GM23338 (cell line): ENCODE measurements around the gene NRF1. TPM values are rescaled to one million over a fixed set of nuclear protein-coding genes. Genes with fewer than 3 reads are reported as not detected.
A peak's percentile ranks its signal among the peaks of the same experiment; 100 is the strongest.

Experiments used
- ATAC-seq: fragments of 200-7000 bp; cut with Tn5 transposase; 3 replicates; pipeline ENCODE4 v1.9.1; 2020
- DNase-seq: peaks from one replicate; pipeline ENCODE4 v3.0.0-alpha.2; 2015; ENCODE audit warnings: low spot score
- H2AFZ ChIP-seq: fragments of 200-600 bp; sonication (generic); 2 replicates; pipeline ENCODE4 v1.8.0; 2016; ENCODE audit warnings: antibody characterized with exemption, mild to moderate bottlenecking, moderate library complexity
- H3F3A ChIP-seq: fragments of 200-600 bp; sonication (generic); replicated peaks from 2 replicates; pipeline ENCODE4 v1.8.0; 2017; ENCODE audit warnings: antibody characterized with exemption, mixed run types, low read depth
- H3K27ac ChIP-seq: fragments of 200-600 bp; sonication (generic); 2 replicates; pipeline ENCODE4 v1.6.1; 2016; ENCODE audit warnings: low read depth
- H3K27me3 ChIP-seq: fragments of 200-600 bp; sonication (generic); 2 replicates; pipeline ENCODE4 v1.8.0; 2016; ENCODE audit warnings: mild to moderate bottlenecking, mixed run types, moderate library complexity; ENCODE audit not compliant: insufficient read depth
- H3K36me3 ChIP-seq: fragments of 200-600 bp; sonication (generic); 2 replicates; pipeline ENCODE4 v1.8.0; 2016; ENCODE audit warnings: mild to moderate bottlenecking; ENCODE audit not compliant: insufficient read depth
- H3K4me1 ChIP-seq: fragments of 200-600 bp; sonication (generic); 2 replicates; pipeline ENCODE4 v1.8.0; 2016; ENCODE audit warnings: mild to moderate bottlenecking, moderate library complexity; ENCODE audit not compliant: insufficient read depth
- H3K4me2 ChIP-seq: fragments of 200-600 bp; sonication (generic); 2 replicates; pipeline ENCODE4 v1.7.1; 2017; ENCODE audit warnings: mixed run types
- H3K4me3 ChIP-seq: fragments of 200-600 bp; sonication (generic); 2 replicates; pipeline ENCODE4 v1.6.1; 2016; ENCODE audit warnings: mixed run types
- H3K79me2 ChIP-seq: fragments of 200-600 bp; sonication (generic); replicated peaks from 2 replicates; pipeline ENCODE4 v1.8.0; 2017; ENCODE audit warnings: mild to moderate bottlenecking; ENCODE audit not compliant: insufficient read depth
- H3K9me2 ChIP-seq: fragments of 200-600 bp; sonication (generic); 2 replicates; pipeline ENCODE4 v1.8.0; 2017; ENCODE audit not compliant: insufficient read depth
- H4K20me1 ChIP-seq: fragments of 200-600 bp; sonication (generic); replicated peaks from 2 replicates; pipeline ENCODE4 v1.8.0; 2017; ENCODE audit warnings: mild to moderate bottlenecking; ENCODE audit not compliant: insufficient read depth
- H3K27ac Mint-ChIP-seq: 2 replicates; pipeline ENCODE4 v1.8.0; 2020; ENCODE audit warnings: inconsistent platforms, mild to moderate bottlenecking, moderate library complexity, mixed read lengths
- H3K27me3 Mint-ChIP-seq: 3 replicates; pipeline ENCODE4 v1.8.0; 2022; ENCODE audit warnings: low read depth, mild to moderate bottlenecking, moderate library complexity, mixed read lengths, inconsistent platforms; ENCODE audit not compliant: insufficient read depth, poor library complexity
- H3K36me3 Mint-ChIP-seq: 3 replicates; pipeline ENCODE4 v1.8.0; 2021; ENCODE audit warnings: low read depth, mild to moderate bottlenecking, inconsistent platforms, moderate library complexity, mixed read lengths
- H3K4me1 Mint-ChIP-seq: 3 replicates; pipeline ENCODE4 v1.8.0; 2020; ENCODE audit warnings: mild to moderate bottlenecking, inconsistent platforms, mixed read lengths
- H3K4me3 Mint-ChIP-seq: 3 replicates; pipeline ENCODE4 v1.8.0; 2021; ENCODE audit warnings: moderate library complexity, mild to moderate bottlenecking, inconsistent platforms, mixed read lengths
- H3K9me3 Mint-ChIP-seq: 3 replicates; pipeline ENCODE4 v1.8.0; 2020; ENCODE audit warnings: moderate library complexity, mild to moderate bottlenecking, inconsistent platforms, mixed read lengths
- CREB1 ChIP-seq: fragments of 250-450 bp; sonication (Bioruptor Pico); IDR thresholded peaks from 2 replicates; pipeline ENCODE4 v1.5.0; 2020; ENCODE audit warnings: low read depth, mild to moderate bottlenecking, moderate library complexity
- EZH2 ChIP-seq: fragments of 200-600 bp; sonication (generic); IDR thresholded peaks from one replicate; pipeline ENCODE4 v1.8.0; 2017; ENCODE audit warnings: antibody characterized with exemption, mild to moderate bottlenecking, low read depth; ENCODE audit not compliant: unreplicated experiment
- EZH2phosphoT487 ChIP-seq: fragments of 200-600 bp; sonication (generic); IDR thresholded peaks from one replicate; pipeline ENCODE4 v1.8.1; 2018; ENCODE audit warnings: antibody characterized with exemption; ENCODE audit not compliant: unreplicated experiment
- JUNB ChIP-seq: IDR thresholded peaks from one replicate; pipeline ENCODE4 v1.6.1; 2016; ENCODE audit warnings: antibody characterized with exemption; ENCODE audit not compliant: unreplicated experiment
- NANOG ChIP-seq: IDR thresholded peaks from 2 replicates; pipeline ENCODE4 v1.6.1; 2016; ENCODE audit warnings: antibody characterized with exemption, borderline replicate concordance
- POLR2AphosphoS5 ChIP-seq: IDR thresholded peaks from 2 replicates; pipeline ENCODE4 v1.6.1; 2016; ENCODE audit warnings: antibody characterized with exemption, low read depth
- ZNF114 ChIP-seq: fragments of 250-450 bp; sonication (Bioruptor Pico); IDR thresholded peaks from 2 replicates; pipeline ENCODE4 v1.5.0; 2020; ENCODE audit warnings: mild to moderate bottlenecking, moderate library complexity
- polyA plus RNA-seq: library from polyadenylated mRNA; unstranded; fragments of >200 nt; fragmentation: Nextera tagmentation; extraction: Ambion mirVana; gene quantifications from 2 replicates; pipeline ENCODE4 v1.2.1, GENCODE V29; 2016
- total RNA-seq: library from RNA; depleted of rRNA; stranded (reverse); fragments of >200 nt; shearing (Covaris generic); gene quantifications from 2 replicates; pipeline ENCODE4 v1.2.3, GENCODE V29; 2014
- TF ChIP-seq, protein P1 (sequence below): fragments of 250-450 bp; sonication (Bioruptor Pico); IDR thresholded peaks from 2 replicates; pipeline ENCODE4 v1.5.0; 2020; ENCODE audit warnings: mild to moderate bottlenecking, moderate library complexity
- TF ChIP-seq, protein P2 (sequence below): IDR thresholded peaks from one replicate; pipeline ENCODE4 v1.6.1; 2018; ENCODE audit warnings: antibody characterized with exemption; ENCODE audit not compliant: unreplicated experiment

Gene NRF1
- total and polyA plus RNA-seq, 2 experiments from 2014 or later, result 5.3 to 24.6 TPM

- Histone ChIP-seq H3K27ac (no peak overlapping the region), H3K36me3 (no peaks in the 10 kb centered on the region), H3K4me1 (peaks cover 68% of the 10 kb centered on the region), H3K27me3 (peaks cover 16% of the 10 kb centered on the region), H3F3A (peaks cover 17% of the 10 kb centered on the region), H3K79me2 (peaks cover 73% of the 10 kb centered on the region), H3K4me3 (no peak overlapping the region), H2AFZ (no peak overlapping the region), H3K9me2 (no peaks in the 10 kb centered on the region), H4K20me1 (peaks cover 9% of the 10 kb centered on the region), H3K4me2 (peak overlapping the region; percentile 100; the same call in 1 of the 2 replicates)
- Mint-ChIP-seq H3K4me3 (no peak overlapping the region), H3K36me3 (peaks cover 38% of the 10 kb centered on the region), H3K27ac (no peak overlapping the region; the same call in 1 of the 2 replicates), H3K27me3 (peaks cover 37% of the 10 kb centered on the region), H3K9me3 (no peaks in the 10 kb centered on the region), H3K4me1 (peaks cover 86% of the 10 kb centered on the region)
- DNase-seq, result no peak
- TF ChIP-seq EZH2 (no peak), ZNF114 (no peak), JUNB (no peak), EZH2phosphoT487 (no peak), POLR2AphosphoS5 (no peak), CREB1 (no peak), NANOG (no peak)
- TF ChIP-seq, protein P1, sequence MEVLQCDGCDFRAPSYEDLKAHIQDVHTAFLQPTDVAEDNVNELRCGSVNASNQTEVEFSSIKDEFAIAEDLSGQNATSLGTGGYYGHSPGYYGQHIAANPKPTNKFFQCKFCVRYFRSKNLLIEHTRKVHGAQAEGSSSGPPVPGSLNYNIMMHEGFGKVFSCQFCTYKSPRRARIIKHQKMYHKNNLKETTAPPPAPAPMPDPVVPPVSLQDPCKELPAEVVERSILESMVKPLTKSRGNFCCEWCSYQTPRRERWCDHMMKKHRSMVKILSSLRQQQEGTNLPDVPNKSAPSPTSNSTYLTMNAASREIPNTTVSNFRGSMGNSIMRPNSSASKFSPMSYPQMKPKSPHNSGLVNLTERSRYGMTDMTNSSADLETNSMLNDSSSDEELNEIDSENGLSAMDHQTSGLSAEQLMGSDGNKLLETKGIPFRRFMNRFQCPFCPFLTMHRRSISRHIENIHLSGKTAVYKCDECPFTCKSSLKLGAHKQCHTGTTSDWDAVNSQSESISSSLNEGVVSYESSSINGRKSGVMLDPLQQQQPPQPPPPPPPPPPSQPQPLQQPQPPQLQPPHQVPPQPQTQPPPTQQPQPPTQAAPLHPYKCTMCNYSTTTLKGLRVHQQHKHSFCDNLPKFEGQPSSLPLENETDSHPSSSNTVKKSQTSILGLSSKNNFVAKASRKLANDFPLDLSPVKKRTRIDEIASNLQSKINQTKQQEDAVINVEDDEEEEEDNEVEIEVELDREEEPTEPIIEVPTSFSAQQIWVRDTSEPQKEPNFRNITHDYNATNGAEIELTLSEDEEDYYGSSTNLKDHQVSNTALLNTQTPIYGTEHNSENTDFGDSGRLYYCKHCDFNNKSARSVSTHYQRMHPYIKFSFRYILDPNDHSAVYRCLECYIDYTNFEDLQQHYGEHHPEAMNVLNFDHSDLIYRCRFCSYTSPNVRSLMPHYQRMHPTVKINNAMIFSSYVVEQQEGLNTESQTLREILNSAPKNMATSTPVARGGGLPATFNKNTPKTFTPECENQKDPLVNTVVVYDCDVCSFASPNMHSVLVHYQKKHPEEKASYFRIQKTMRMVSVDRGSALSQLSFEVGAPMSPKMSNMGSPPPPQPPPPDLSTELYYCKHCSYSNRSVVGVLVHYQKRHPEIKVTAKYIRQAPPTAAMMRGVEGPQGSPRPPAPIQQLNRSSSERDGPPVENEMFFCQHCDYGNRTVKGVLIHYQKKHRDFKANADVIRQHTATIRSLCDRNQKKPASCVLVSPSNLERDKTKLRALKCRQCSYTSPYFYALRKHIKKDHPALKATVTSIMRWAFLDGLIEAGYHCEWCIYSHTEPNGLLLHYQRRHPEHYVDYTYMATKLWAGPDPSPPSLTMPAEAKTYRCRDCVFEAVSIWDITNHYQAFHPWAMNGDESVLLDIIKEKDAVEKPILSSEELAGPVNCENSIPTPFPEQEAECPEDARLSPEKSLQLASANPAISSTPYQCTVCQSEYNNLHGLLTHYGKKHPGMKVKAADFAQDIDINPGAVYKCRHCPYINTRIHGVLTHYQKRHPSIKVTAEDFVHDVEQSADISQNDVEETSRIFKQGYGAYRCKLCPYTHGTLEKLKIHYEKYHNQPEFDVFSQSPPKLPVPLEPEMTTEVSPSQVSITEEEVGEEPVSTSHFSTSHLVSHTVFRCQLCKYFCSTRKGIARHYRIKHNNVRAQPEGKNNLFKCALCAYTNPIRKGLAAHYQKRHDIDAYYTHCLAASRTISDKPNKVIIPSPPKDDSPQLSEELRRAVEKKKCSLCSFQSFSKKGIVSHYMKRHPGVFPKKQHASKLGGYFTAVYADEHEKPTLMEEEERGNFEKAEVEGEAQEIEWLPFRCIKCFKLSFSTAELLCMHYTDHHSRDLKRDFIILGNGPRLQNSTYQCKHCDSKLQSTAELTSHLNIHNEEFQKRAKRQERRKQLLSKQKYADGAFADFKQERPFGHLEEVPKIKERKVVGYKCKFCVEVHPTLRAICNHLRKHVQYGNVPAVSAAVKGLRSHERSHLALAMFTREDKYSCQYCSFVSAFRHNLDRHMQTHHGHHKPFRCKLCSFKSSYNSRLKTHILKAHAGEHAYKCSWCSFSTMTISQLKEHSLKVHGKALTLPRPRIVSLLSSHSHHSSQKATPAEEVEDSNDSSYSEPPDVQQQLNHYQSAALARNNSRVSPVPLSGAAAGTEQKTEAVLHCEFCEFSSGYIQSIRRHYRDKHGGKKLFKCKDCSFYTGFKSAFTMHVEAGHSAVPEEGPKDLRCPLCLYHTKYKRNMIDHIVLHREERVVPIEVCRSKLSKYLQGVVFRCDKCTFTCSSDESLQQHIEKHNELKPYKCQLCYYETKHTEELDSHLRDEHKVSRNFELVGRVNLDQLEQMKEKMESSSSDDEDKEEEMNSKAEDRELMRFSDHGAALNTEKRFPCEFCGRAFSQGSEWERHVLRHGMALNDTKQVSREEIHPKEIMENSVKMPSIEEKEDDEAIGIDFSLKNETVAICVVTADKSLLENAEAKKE (CRISPR knock-in tag), result no peak
- TF ChIP-seq, protein P2, sequence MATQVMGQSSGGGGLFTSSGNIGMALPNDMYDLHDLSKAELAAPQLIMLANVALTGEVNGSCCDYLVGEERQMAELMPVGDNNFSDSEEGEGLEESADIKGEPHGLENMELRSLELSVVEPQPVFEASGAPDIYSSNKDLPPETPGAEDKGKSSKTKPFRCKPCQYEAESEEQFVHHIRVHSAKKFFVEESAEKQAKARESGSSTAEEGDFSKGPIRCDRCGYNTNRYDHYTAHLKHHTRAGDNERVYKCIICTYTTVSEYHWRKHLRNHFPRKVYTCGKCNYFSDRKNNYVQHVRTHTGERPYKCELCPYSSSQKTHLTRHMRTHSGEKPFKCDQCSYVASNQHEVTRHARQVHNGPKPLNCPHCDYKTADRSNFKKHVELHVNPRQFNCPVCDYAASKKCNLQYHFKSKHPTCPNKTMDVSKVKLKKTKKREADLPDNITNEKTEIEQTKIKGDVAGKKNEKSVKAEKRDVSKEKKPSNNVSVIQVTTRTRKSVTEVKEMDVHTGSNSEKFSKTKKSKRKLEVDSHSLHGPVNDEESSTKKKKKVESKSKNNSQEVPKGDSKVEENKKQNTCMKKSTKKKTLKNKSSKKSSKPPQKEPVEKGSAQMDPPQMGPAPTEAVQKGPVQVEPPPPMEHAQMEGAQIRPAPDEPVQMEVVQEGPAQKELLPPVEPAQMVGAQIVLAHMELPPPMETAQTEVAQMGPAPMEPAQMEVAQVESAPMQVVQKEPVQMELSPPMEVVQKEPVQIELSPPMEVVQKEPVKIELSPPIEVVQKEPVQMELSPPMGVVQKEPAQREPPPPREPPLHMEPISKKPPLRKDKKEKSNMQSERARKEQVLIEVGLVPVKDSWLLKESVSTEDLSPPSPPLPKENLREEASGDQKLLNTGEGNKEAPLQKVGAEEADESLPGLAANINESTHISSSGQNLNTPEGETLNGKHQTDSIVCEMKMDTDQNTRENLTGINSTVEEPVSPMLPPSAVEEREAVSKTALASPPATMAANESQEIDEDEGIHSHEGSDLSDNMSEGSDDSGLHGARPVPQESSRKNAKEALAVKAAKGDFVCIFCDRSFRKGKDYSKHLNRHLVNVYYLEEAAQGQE, result no peak
- ATAC-seq, result no peak
These were observed 161.8 kb downstream of the NRF1 start for GRCh38 chr7:129773328-129773731.
